NCI-H345 treated with DMSO at 0.1 percent for 48 hours (cell line): ENCODE results near the gene ERC2.
A peak's percentile ranks its signal among the peaks of the same experiment; 100 is the strongest.
"Not testable (repeated sequence)": the region's sequence is repeated elsewhere in the genome, so short reads cannot be mapped to it uniquely, and the experiment has no call there.

ENCODE experiments used
- DNase-seq: peaks from one replicate; lab custom pipeline; 2025; ENCODE audit not compliant: unreplicated experiment; lab: John Stamatoyannopoulos, UW

Gene ERC2

DNA sequence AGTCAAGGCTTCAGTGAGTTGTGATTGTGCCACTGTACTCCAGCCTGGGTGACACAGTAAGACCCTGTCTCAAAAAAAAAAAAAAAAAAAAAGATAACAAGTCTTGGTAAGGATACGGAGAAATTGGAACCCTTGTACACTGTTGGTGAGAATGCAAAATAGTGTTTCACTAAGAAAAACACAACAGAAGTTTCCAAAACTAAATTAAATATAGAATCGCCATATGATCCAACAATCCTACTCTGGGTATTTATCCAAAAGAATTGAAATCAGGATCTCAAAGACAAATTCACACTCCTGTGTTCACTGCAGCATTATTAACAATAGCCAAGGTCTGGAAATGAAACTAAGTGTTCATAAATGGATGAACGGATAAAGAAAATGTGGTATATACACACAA, 149.4 kb downstream of the ERC2 start:
- no peak for DNase-seq

DNA sequence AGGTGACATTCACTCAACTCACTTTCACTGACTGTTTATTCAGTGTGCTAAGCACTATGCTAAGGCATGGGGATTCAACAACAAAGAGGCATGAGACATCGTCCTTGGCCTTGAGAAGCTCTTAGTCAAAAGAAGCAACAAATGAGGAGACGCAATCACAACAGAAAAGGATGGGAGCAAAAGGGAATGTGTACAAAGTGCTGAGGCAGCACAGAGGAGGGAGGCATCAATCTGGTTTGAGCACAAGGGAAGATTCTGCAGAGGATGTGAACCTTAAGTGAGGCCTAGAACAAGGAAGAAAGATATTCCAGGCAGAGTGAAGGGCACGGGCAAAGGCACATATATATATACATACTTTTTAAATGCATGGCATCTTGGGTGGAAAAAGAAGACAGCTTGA, 151.3 kb downstream of the ERC2 start:
- DNase-seq = no peak

DNA sequence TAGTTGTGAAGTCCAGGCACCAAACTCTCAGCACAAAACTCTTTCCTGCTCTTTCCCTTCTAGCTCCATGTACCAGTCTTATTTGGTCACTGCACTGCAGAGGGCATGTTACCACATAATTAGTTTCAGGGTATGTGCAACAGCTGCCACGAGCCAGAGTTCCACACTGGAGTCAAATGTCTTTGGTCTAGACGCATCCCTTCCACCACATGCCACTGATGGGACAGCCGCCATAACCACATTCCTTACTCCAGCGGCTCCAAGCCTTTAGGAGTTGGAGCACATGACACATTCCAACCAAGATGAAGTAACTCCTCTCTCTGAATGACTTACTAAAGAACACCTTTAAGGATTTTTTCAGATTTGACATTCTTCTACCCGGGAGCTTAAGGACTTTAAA, 153.4 kb downstream of the ERC2 start:
- no peak for DNase-seq

DNA sequence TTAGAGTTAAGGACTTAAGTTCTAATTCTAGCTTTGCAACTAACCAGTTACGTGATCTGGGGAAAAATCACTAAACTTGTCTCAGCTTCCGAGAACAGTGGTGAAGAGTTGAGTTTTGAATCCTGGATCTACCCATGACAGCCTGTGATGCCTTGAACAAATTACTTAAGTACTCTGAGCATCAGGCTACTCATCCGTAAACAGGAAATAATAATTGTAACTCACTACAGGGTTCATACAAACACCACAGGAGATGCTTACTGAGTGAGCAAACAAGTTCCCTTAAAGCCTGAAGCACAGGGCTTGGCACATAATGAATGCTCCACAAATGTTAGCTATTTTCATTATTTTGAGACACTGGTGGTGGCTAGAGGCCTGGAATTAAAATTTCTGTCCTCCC, 158.8 kb downstream of the ERC2 start:
- DNase-seq = peak; percentile 10

DNA sequence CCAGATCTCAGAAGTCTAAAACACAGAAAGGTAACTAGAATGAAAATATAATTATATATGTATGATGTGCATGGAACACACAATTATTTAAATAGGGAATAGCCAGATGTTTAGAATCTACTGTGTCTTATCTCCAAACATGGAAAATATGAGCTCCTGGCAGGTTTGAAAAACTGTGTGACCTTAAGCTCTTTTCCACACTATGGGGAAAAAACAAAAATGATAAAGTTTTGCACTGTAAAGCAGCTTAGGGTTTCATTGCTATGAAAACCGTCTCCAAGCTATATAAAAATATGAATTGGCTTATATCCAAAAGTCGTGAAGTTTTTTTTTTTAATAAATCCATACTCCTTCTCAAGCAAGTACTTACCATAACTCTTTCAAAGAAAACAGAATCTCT, 159.8 kb downstream of the ERC2 start:
- no peak for DNase-seq

DNA sequence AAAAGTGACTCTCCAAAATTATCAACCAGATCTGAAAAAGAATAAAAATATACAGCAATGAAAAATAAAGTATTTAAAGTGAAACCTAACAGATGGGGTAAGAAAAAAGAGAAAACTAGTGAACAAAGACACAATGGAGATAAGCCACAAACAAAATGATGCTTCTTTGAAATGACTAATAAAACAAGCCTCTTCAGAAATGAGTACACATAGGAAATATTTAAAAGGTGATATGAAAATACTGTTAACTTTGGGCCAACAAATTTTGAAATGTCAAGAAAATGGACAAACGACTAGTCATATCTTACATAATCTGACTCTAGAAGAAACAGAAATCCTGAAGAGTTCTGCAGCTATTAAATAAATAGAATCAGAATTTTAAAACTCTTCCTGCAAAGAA, 164.2 kb downstream of the ERC2 start:
- DNase-seq = no peak

DNA sequence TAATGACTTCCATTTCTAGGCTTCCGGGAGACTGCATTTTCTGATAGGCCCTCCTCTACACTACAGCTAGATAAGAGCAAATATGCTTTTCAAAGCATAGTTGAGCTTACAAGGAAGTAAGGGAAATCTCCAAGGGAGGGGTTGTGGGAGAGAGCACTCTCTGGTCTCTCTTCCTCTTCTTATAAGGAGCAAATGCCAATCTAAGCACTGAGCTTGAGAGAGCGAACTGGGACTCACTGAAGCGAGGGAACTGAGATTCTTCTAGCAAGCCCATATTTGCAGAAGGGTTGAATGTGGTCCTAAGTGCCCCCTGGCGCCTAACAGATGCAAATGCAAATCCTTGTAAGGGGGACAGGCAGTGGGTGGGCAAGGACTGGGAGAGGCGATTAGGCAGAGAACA, 164.8 kb downstream of the ERC2 start:
- no peak for DNase-seq

DNA sequence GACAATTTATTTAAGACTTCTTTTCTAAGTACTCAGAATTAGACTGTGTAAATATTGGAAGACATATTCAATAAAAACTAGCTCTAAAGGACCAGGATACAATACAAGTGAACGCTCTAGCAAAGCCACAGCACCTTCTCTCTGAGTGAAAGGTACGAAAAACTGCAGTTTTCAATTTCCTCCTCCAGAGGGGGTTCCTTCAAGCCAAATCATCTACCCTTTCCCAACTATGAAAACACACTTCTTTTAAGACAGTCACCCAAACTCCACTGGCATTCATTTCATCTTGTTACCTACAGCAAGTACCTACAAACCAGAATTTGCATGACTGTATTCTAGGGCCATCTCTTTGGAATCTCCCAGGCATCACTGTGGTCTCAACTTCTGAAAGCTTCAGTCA, 165.8 kb downstream of the ERC2 start:
- DNase-seq = no peak

DNA sequence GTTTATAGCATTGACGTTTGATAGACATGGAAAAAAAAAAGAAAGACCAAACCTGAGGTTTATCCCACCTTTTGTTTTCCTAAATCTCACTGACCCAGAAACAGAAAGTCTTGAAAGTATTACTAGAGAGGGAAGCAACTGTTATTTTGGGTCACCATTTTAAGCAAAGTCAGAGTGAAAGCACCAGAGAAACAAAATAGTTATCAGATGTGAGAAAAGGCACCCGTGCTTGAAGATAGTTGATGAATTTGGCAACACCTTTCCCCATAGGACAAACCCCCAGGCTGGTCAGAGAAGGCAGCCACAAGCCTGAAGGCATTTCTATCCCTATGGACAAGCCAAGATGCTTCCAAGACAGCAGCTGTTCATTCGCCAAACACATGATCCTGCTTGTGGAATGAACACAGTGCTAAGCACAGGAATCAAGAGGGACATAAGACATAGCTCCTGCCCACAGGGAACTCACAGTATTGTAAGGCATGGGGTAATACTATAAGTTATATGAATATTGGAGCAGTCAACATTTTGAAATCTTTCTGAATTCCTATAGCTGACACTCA, 170.9 kb downstream of the ERC2 start:
- no peak for DNase-seq

DNA sequence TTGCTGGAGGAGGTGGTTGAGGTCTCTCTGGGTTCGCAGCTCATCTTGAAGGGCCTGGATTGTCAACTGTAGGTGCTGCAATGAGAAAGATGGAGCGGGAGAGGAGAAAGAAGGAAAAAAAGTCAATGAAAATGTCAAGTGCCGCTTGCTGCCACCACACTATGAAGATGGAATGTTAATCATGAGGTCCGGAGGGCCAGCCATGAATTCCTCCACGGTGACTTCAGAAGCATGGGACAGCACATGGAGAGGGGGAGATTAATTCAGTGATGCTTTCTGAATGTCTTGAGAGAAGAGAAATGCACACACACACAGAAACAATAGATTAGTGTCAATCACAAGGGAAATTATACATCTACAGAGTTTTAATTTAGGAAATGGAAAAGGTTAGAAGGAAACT, 171.9 kb downstream of the ERC2 start:
- no peak for DNase-seq

DNA sequence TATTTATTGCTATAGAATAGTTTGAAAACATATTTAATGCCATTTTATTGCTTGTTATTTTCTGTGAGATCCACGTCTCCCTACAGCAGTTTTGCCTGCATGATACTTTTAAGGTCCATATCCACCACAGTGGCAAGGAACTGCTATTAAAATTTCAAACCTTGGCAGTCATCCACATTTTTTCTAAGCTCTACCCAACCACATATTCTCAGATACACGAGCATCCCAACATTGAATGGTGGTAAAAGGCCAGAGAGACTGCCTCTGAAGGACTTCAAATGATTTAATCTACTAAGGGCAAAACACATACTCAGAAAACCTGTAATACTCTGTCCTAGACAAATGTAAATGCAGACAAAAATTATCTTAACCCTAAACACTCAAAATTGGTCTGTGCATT, 173.1 kb downstream of the ERC2 start:
- no peak for DNase-seq

DNA sequence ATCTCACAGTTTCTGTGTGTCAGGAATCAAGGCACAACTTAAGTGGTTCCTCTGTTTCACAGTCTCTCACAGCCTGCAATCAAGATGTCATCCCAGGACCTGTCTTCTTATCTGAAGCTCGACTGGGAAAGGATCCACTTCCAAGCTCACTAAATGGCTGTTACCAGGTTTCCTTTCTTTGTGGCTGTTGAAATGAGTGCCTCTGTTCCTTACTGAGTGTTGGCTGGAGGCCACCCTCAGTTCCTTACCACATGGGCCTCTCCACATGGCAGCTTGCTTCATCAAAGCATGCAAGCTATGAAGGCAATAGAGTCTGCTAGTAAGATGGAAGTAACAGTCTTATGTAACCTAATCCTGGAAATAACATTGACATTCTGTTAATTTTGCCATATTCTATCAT, 174.0 kb downstream of the ERC2 start:
- DNase-seq = no peak

DNA sequence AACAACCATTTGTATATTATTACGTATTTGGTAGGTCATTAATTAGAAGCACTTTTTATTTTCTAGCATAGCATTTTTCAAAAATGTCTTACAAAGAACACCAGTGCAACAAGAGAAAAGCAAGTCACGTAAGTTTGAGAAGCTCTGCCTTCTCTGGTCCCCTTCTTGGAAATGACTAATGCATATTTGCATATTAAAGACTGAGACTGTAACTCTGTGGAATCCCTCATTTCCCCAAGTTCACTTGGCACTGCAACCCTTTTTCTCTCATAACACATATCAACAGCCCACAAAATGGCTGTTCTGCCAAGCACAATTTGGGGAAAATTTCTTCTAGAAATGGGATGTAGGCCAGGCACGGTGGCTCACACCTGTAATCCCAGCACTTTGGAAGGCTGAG, 176.3 kb downstream of the ERC2 start:
- no peak for DNase-seq

DNA sequence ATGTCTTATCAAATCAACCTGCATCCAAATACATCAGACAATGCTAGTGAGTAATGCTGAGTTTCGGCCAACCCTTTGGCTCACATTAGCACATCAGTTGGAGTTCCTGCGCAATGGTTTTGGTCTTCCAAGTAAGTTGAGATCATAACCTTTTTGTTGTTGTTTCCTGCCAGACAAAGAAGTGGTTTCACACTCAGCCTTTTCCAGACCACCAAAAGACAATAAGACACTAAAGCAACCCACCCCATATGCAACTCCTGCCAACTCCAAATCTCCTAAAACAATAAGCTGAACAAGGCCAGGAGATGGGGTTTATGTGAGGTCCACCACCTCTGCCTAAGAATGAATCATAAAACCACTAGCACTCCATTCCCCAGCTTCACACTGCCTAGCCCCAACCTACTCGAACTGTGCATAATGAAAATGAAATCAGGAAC, 177.0 kb downstream of the ERC2 start:
- no peak for DNase-seq

DNA sequence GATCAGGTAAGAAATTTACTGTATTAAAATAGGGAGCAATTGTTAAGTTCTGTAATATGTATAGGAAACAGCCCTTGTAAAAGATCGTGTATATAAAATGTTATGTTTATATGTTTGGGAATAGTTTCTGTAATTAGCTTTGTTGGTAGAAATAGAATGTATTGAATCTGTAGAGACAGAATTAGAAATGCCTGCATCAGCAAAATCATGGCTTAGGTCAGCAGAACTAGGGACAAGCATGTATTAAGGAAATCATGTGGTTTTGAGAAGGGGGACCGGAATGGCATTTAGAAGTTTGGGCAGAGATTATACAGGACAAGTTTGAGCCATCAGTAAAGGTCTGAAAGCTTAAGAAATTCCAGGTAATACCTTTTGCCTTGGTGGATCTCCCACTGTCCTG, 177.9 kb downstream of the ERC2 start:
- DNase-seq = no peak

DNA sequence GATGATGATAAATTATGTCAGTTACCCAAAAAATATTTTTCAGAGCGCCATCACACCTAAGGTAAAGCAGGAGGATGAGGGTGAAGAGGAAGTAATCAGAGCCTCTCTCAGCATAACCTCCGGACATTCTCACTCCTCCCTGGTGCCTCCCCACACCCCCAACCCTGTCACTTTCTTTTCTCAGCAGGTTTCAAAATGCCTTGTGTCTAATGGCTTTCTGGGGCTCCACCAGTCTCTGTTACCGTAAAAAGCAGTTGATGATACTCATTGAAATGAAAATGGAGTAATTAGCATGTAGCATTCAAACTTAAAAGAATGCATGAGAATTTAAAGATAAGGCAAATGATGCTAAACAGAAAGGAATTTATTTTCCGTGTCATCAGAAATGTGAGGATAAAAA, 180.0 kb downstream of the ERC2 start:
- DNase-seq = no peak

DNA sequence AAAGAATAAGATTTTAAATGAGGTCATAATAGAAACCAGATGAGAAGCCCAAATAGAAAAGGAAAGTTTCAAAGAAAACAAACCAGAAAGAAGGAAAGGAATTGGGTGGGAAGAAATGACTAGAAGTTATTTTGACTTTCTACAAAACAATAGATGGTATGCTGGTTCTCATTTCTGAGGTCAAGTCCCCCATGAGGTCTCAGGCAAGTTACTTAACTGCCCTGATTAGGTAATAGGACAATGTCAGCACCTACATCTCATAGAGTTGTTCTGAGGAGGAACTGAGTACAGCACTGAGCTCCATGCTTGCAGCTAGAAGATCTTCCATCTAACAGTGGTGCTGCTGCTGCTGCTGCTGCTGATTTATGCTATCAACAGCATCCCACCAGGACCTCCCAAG, 185.9 kb downstream of the ERC2 start:
- no peak for DNase-seq

DNA sequence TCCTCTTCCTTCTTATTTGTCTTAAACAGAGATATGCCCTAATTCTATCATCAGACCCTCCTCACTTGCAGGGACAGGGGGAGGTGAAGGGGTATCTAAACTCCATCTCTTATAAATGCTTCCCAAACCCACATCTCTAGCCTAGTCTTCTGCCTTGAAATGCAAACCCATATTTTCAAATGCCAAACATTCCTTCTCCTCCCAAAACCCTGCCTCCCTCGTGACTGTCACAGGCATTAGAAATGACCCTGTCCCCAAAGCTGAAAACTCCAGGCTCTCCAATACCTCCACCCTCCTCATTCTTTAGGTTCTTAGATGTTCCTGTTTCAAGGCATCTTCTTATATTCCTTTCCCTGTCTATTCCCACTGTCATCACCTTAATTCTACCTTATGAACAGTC, 191.0 kb downstream of the ERC2 start:
- no peak for DNase-seq

DNA sequence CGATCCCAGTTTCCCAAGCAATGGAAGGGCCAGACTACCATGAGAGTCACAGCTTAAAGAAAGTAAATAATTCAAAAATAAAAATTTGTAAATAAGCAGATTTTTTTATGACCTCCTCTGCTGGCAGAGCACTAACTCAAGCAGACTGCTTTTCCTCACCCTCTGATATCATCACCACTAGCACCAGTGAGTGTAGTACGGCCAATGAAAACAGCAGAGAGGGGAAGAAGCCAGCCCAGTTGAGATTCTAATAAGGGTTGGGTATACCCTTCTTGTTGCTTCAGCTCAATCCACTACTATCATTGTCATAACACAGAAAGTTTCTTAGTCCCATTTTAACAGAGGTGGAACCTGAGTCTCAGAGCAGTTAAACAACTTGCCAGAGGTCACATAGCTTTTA, 193.1 kb downstream of the ERC2 start:
- DNase-seq = no peak

DNA sequence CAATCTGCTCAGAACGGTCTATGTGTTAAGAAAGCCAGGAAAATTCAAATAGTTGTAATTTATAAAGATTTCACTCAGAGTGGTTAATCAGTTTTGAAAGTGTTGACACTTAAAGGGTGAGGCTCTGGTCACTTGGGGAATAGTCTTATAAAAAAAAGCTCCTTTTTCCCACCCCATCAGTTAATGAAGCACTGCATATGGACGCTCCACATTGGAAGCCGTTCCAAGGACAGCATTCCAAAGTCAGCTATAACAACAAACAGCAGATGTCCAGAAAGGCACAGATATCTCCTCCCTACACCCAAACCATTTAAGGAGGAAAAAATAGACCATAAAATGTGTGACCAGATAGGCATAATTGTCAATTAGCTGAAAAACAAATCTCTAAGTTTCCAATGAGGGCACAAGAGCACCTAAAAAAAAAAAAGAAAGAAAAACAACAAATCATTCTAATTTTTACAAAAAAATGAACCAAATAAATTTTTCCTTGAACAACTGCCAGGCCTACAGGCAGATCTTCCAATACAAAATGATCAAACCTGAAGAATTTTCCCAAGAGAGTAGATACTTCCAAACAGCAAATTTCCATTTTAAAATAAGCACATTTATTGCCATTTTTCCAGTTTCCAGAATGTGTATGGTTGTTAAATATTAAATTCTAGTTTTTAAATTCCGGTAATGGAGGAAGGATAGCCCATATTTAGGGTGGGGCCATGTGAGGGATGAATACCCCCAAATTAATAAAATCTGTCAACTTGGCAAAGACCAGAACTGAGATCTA, 198.3 kb downstream of the ERC2 start:
- DNase-seq = no peak

DNA sequence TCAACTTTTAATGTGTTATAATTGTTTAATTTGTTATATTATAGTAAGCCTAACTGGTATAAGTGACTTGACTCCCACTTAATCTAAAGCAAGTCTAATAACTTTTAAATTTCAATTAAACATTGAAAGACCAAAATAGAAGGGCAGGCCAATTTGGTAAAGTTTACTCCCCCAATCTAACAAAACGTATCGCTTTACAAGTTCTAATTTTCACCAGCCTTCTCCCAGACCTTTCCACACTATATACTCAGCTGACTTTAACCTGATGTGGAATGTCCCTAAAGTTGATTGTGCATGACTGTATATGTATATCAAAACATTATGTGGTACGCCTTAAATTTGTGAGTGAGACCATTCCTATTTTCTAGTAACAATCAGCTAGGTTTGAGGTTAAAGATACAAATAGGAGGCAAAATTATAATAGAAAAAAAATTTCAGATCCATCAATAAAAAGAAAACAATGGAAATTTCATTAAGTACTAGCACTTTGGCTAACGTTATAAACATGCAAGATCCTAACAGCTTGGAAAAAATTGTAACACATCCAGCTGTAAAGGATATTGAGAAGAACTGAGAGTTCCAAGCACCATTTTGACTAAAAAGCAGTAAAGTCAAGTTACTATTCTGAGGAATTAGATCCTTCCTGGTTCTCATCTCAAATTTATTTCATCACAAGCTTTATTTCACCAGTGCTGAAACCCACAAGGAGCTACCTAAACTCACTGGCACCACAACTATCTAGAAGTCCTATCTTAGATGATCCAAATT, 199.5 kb downstream of the ERC2 start:
- no peak for DNase-seq

DNA sequence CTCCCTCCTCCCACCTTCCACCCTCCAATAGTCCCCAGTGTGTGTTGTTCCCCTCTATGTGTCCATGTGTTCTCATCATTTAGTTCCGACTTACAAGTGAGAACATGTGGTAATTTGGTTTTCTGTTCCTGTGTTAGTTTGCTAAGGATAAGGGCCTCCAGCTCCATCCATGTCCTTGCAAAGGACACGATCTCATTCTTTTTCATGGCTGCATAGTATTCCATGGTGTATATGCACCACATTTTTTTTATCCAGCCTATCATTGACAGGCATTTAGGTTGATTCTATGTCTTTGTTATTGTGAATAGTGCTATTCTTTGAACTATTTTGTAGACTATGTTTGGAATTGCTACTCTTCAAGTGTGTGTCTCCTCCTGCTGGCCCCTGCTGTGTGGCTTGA, 206.4 kb downstream of the ERC2 start:
- not testable (repeated sequence) for DNase-seq
